Putamen (tissue), 1 donor: ENCODE measurements around the gene ZNF831.
A peak's percentile ranks its signal among the peaks of the same experiment; 100 is the strongest.

ENCODE experiments used
- DNase-seq: peaks from one replicate; pipeline ENCODE4 v3.0.0-alpha.2; 2016; ENCODE audit warnings: low spot score

Gene ZNF831

GRCh38 chr20:59181936-59182335, 18.3 kb downstream of the ZNF831 start:
- DNase-seq, result no peak

GRCh38 chr20:59182401-59183044, 18.9 kb downstream of the ZNF831 start:
- no peak for DNase-seq

DNA sequence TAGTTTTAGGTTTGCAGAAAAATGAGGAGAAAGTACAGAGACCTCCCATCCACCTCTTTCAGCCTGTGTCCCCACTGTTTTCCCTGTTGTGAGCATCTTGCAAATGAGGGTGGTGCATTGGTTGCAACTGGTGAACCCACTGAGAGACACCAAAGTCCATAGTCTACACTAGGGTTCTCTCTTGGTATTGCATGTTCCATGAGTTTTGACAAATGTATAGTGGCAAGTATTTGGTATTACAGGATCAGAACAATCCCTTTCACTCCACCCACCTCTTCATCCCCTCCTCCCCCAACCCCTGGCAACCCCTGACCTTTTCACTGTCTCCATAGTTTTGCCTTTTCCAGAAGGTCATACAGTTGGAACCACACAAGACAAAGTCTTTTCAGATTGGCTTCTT, 20.1 kb downstream of the ZNF831 start:
- DNase-seq, result no peak

DNA sequence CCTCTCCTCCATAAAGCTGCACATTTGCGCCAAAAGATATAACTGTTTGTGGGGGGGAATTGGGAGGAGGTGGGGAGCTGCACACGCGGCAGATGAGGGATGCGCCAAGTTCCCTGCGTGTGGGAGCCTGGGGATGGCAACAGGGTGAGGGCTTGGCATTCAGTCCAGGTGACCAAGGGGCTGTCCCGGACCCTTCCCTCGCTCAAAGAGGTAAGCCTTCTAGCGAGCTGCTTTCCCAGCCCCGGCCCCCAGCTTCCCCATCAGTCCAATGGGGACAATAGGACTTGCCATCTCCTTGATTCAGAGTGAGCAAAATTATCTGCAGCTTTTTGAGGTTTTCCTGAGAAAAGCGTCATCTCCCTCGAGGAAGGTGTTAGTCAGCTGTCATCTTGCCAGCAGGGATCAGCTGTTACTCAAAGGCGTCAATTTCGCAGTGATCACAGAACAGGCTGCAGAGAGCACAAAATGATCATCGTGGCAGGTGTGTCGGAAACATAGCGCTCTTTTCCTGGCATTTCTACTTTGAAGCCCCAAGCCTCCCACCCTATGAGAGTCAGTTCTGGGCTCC, 21.3 kb downstream of the ZNF831 start:
- no peak for DNase-seq

- DNase-seq, result no peak
Observed at GRCh38 chr20:59185809-59186208, 22.2 kb downstream of the ZNF831 start.

- DNase-seq, result no peak
Observed at GRCh38 chr20:59190466-59190865, 26.8 kb downstream of the ZNF831 start.

DNA sequence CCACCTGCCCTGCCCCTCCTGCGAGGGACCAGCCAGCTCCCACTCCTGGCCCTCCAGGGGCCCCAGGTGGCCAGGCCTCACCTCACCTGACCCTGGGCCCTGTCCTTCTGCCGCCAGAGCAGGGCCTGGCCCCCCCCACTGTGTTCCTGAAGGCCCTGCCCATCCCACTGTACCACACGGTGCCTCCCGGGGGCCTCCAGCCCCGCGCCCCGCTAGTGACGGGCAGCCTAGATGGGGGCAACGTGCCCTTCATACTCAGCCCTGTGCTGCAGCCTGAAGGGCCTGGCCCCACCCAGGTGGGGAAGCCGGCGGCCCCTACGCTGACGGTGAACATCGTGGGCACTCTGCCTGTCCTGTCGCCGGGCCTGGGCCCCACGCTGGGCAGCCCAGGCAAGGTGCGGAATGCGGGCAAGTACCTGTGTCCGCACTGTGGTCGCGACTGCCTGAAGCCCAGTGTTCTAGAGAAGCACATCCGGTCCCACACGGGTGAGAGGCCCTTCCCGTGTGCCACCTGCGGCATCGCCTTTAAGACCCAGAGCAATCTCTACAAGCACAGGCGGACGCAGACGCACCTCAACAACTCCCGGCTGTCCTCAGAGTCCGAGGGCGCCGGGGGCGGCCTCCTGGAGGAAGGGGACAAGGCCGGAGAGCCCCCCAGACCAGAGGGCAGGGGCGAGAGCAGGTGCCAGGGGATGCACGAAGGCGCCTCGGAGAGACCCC, 27.6 kb downstream of the ZNF831 start:
- DNase-seq, result no peak

- DNase-seq, result no peak
Observed at GRCh38 chr20:59191756-59192532, 28.3 kb downstream of the ZNF831 start.

- DNase-seq, result no peak
Observed at GRCh38 chr20:59192533-59192896, 28.9 kb downstream of the ZNF831 start.

DNA sequence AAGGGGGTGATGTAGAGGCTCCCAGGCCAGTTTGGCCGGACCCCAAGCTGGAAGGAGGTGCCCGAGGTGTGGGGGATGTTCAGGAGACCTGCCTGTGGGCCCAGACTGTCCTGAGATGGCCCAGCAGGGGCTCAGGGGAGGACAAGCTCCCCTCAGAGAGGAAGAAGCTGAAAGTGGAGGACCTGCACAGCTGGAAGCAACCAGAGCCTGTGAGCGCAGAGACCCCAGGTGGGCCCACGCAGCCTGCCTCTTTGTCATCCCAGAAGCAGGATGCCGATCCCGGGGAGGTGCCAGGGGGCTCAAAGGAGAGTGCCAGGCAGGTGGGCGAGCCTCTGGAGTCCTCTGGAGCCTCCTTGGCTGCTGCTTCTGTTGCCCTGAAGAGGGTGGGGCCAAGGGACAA, 29.7 kb downstream of the ZNF831 start:
- DNase-seq, result no peak

- DNase-seq, result no peak
Observed at GRCh38 chr20:59194023-59194935, 30.7 kb downstream of the ZNF831 start.

- no peak for DNase-seq
Observed at GRCh38 chr20:59195316-59195993, 31.8 kb downstream of the ZNF831 start.

DNA sequence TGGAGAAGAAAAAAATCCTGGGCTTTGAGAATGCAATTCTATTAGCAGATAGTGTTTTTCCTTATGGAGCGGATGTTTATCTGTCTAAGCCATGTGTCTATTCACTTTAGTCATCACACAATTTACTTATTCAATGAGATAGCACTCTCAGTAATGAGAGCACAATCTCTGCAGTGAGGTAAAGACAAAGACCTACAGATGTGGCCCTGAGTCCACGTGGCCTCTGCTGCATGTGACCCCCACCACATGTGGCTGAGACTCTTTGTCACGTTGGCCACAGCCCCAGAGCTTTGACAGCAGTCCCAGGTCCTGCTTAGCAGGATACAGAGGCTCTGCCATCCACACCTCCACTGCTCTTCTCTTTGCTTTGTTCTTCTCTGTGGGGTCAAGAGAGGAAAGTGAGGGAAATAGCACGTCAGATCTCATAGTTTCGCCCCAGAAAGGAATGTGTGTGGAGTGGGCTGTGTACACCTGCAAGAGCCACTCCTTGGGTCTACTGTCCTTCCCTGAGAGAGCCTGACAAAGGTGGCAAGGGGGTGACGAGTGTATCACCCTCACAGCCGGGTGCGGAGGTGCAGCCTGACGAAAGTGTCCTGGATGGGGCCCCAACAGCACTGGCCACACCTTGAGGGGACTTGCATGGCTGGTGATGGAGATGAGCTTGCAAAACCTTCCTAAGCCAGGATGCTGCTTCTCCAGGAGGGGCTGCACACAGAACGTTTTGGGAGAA, 40.7 kb downstream of the ZNF831 start:
- no peak for DNase-seq

- no peak for DNase-seq
Observed at GRCh38 chr20:59205044-59205443, 41.4 kb downstream of the ZNF831 start.

- no peak for DNase-seq
Observed at GRCh38 chr20:59207235-59207634, 43.6 kb downstream of the ZNF831 start.

DNA sequence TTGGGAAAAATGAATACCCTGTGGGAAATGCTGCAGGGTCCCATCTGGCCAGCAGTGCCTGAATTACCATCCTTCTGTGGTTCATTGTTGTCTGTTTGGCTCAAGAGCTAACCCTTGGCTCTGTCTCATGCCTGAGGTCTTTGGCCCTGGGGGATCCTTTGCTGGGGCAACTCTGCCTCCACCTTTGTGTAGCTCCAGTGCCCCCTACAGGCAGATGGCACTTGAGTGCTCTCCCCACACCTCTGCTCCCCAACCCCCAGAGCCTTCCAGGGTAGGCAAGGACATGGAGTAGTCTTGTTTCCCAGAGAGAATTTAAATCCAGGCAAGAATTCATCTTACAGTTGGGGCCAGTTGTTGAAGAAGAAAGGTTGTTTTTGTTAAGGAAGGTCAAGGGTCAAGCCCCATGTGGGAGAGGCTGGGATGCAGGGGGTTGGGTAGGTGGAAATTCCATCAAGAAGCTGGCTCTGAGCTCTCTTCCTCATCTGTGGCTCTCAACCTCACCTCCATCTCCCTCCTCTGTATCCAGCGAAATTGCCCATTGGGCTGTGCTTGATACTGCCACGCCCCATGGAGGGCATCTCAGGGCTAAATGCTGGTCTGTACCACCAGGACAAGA, 44.2 kb downstream of the ZNF831 start:
- peak; percentile 68 for DNase-seq

DNA sequence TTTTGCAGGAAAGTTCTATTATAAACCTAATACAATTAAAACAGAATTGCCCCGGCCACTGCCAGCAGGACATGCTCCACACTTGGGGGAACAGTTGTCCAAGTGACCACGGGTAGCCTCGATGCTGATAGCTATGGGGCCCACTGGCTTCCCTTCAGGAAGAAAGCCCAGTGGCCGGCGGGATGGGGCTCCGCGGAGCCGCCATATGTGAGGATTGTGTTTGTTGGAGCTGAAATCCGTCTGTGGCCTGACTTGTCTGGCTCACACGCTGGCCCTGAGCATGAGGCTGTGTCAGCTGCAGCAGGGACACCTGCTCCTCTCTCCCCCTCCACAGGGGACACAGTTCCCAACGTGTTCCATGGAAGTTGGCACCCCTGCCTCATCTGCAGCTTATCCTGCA, 46.6 kb downstream of the ZNF831 start:
- no peak for DNase-seq

- no peak for DNase-seq
Observed at GRCh38 chr20:59211208-59211765, 47.7 kb downstream of the ZNF831 start.

- DNase-seq, result no peak
Observed at GRCh38 chr20:59214073-59214472, 50.5 kb downstream of the ZNF831 start.
